Jurkat, Clone E6-1 (cell line): ENCODE data around the gene PGRMC2.
"Not testable (repeated sequence)": the region's sequence is repeated elsewhere in the genome, so short reads cannot be mapped to it uniquely, and the experiment has no call there.

ENCODE experiments used
- DNase-seq: peaks from one replicate; pipeline ENCODE4 v3.0.0-alpha.2; 2011; ENCODE audit warnings: low read depth, low spot score
- H3K4me3 ChIP-seq: 2 replicates; pipeline ENCODE4 v1.5.1; 2011; ENCODE audit warnings: mild to moderate bottlenecking, low read length, control low read depth, moderate library complexity

Gene PGRMC2

GRCh38 chr4:128279624-128280225 is 7.9 kb downstream of the PGRMC2 start:
- H3K4me3 ChIP-seq = no peak overlapping the region
- DNase-seq = no peak

GRCh38 chr4:128277856-128278255 is 9.8 kb downstream of the PGRMC2 start:
- H3K4me3 ChIP-seq = no peak overlapping the region
- no peak for DNase-seq

- DNase-seq = no peak
- H3K4me3 ChIP-seq = no peak overlapping the region
Observed at GRCh38 chr4:128275346-128275745, 12.3 kb downstream of the PGRMC2 start.

- no peak for DNase-seq
- no peak overlapping the region for H3K4me3 ChIP-seq
Observed at GRCh38 chr4:128271551-128271950, 16.1 kb downstream of the PGRMC2 start.

GRCh38 chr4:128268970-128269369 is 18.6 kb downstream of the PGRMC2 start:
- H3K4me3 ChIP-seq = no peak overlapping the region
- no peak for DNase-seq

- DNase-seq = no peak
- H3K4me3 ChIP-seq = no peak overlapping the region
Observed at GRCh38 chr4:128267745-128268144, 19.9 kb downstream of the PGRMC2 start.

- not testable (repeated sequence) for DNase-seq, H3K4me3 ChIP-seq
Observed at GRCh38 chr4:128267171-128267570, 20.4 kb downstream of the PGRMC2 start.

- not testable (repeated sequence) for H3K4me3 ChIP-seq, DNase-seq
Observed at GRCh38 chr4:128265550-128265949, 22.1 kb downstream of the PGRMC2 start.

- H3K4me3 ChIP-seq, DNase-seq: not testable (repeated sequence)
Observed at GRCh38 chr4:128259889-128260288, 27.7 kb downstream of the PGRMC2 start.

- not testable (repeated sequence) for DNase-seq, H3K4me3 ChIP-seq
Observed at GRCh38 chr4:128258166-128258565, 29.4 kb downstream of the PGRMC2 start.

- DNase-seq = no peak
- no peak overlapping the region for H3K4me3 ChIP-seq
Observed at GRCh38 chr4:128256539-128256938, 31.1 kb downstream of the PGRMC2 start.

- H3K4me3 ChIP-seq = no peak overlapping the region
- DNase-seq = no peak
Observed at GRCh38 chr4:128255906-128256305, 31.7 kb downstream of the PGRMC2 start.

GRCh38 chr4:128249787-128250668 is 37.6 kb downstream of the PGRMC2 start:
- H3K4me3 ChIP-seq = no peak overlapping the region
- DNase-seq = peak; percentile 2

GRCh38 chr4:128247906-128248305 is 39.7 kb downstream of the PGRMC2 start:
- no peak for DNase-seq
- no peak overlapping the region for H3K4me3 ChIP-seq

- DNase-seq, H3K4me3 ChIP-seq: not testable (repeated sequence)
Observed at GRCh38 chr4:128245391-128245790, 42.2 kb downstream of the PGRMC2 start.

- DNase-seq = no peak
- H3K4me3 ChIP-seq = no peak overlapping the region
Observed at GRCh38 chr4:128244379-128244778, 43.2 kb downstream of the PGRMC2 start.

- DNase-seq = no peak
- no peak overlapping the region for H3K4me3 ChIP-seq
Observed at GRCh38 chr4:128242601-128243000, 45.0 kb downstream of the PGRMC2 start.

- no peak overlapping the region for H3K4me3 ChIP-seq
- no peak for DNase-seq
Observed at GRCh38 chr4:128241981-128242380, 45.6 kb downstream of the PGRMC2 start.

GRCh38 chr4:128241425-128241913 is 46.1 kb downstream of the PGRMC2 start:
- no peak overlapping the region for H3K4me3 ChIP-seq
- no peak for DNase-seq

GRCh38 chr4:128241019-128241418 is 46.6 kb downstream of the PGRMC2 start:
- no peak for DNase-seq
- no peak overlapping the region for H3K4me3 ChIP-seq
